CD4-positive, alpha-beta T cell (primary cell): ENCODE results near the gene RAMP3. TPM values are rescaled to one million over a fixed set of nuclear protein-coding genes. Genes with fewer than 3 reads are reported as not detected.

Experiments used
- ATAC-seq: fragments of 200-7000 bp; cut with Tn5 transposase; one replicate; pipeline ENCODE4 v1.10.0; 2022; ENCODE audit warnings: mild to moderate bottlenecking; ENCODE audit not compliant: poor library complexity
- CTCF ChIA-PET: fragments of 350-600 bp; sonication (Branson Sonifier 250); formaldehyde crosslinking; loops from one replicate; lab custom pipeline; 2021; ENCODE audit warnings: antibody characterized with exemption, inconsistent platforms; lab: Charles Lee
- POLR2A ChIA-PET: fragments of 350-600 bp; sonication (Branson Sonifier 250); formaldehyde crosslinking; loops from one replicate; lab custom pipeline; 2021; ENCODE audit warnings: antibody characterized with exemption, inconsistent platforms; lab: Charles Lee
- DNase-seq, 14 experiments: peaks; one replicate each; pipeline ENCODE4 v3.0.0-alpha.2; 2013 to 2020; ENCODE audit warnings: mixed read lengths in 2 of 14
- H3K27ac ChIP-seq, 2 donors: one replicate each; pipeline versions ENCODE4 v1.5.1 to v1.7.0; 2013; ENCODE audit warnings: low read length in 2 of 2, low read depth in 1 of 2, mild to moderate bottlenecking in 1 of 2
- H3K27me3 ChIP-seq, 2 experiments: 1 replicate in 1 of 2; 2 replicates in 1 of 2; pipeline versions ENCODE4 v1.6.1 to v1.7.0; 2013; ENCODE audit warnings: low read length in 2 of 2, control low read depth in 1 of 2, mild to moderate bottlenecking in 1 of 2, moderate library complexity in 1 of 2; ENCODE audit not compliant: insufficient read depth in 2 of 2, control insufficient read depth in 1 of 2
- H3K36me3 ChIP-seq: one replicate; pipeline ENCODE4 v1.6.1; 2013; ENCODE audit warnings: low read length, control low read depth; ENCODE audit not compliant: insufficient read depth
- H3K4me1 ChIP-seq: one replicate; pipeline ENCODE4 v1.6.1; 2013; ENCODE audit warnings: low read length, control low read depth; ENCODE audit not compliant: insufficient read depth
- H3K4me3 ChIP-seq: one replicate; pipeline ENCODE4 v1.5.1; 2013; ENCODE audit warnings: mild to moderate bottlenecking, low read length, moderate library complexity
- H3K9me3 ChIP-seq, 2 experiments: 1 replicate in 1 of 2; 2 replicates in 1 of 2; pipeline versions ENCODE4 v1.6.1 to v1.7.0; 2013; ENCODE audit warnings: low read length in 2 of 2, mild to moderate bottlenecking in 2 of 2, control low read depth in 1 of 2, moderate library complexity in 1 of 2; ENCODE audit not compliant: control insufficient read depth in 1 of 2, insufficient read depth in 1 of 2
- H3K27ac Mint-ChIP-seq: one replicate; pipeline ENCODE4 v1.8.0; 2020; ENCODE audit warnings: mixed read lengths
- H3K27me3 Mint-ChIP-seq: one replicate; pipeline ENCODE4 v1.8.0; 2021; ENCODE audit warnings: mixed read lengths
- H3K36me3 Mint-ChIP-seq: one replicate; pipeline ENCODE4 v1.8.0; 2021; ENCODE audit warnings: low read depth, mixed read lengths
- H3K4me1 Mint-ChIP-seq: one replicate; pipeline ENCODE4 v1.8.0; 2021; ENCODE audit warnings: low read depth, mixed read lengths
- H3K4me3 Mint-ChIP-seq: one replicate; pipeline ENCODE4 v1.8.0; 2020; ENCODE audit warnings: mild to moderate bottlenecking, mixed read lengths
- H3K9me3 Mint-ChIP-seq: one replicate; pipeline ENCODE4 v1.8.0; 2020; ENCODE audit warnings: mixed read lengths
- CTCF ChIP-seq: fragments of 200-600 bp; IDR thresholded peaks from one replicate; pipeline ENCODE4 v1.8.0; 2022; ENCODE audit warnings: antibody characterized with exemption, mild to moderate bottlenecking
- intact Hi-C, 2 experiments: fragments of 100-400 bp; cut with DNase I in 1 of 2; cut with micrococcal nuclease in 1 of 2; formaldehyde crosslinking; loops; one replicate each; pipeline versions ENCODE4 v1.15.1 to v1.9.0; 2023 to 2025; cut with DNase I, micrococcal nuclease
- total RNA-seq, 174 experiments: library from RNA in 2 of 174; stranded (reverse) in 2 of 174; gene quantifications; one replicate each; pipeline ENCODE4 v1.2.3 and lab custom pipeline; 2021 to 2026

RAMP3 gene
- total RNA-seq, 2 experiments from 2014 or later: not detected

GRCh38 chr7:45179666-45180065, 22.1 kb downstream of the RAMP3 start:
- intact Hi-C loops: no loop called here

GRCh38 chr7:45180084-45180986, 22.7 kb downstream of the RAMP3 start:
- Mint-ChIP-seq H3K36me3 (no peaks in the 10 kb centered on the region), H3K27ac (no peak overlapping the region), H3K9me3 (no peaks in the 10 kb centered on the region), H3K27me3 (peaks cover 8% of the 10 kb centered on the region), H3K4me3 (no peak overlapping the region), H3K4me1 (no peaks in the 10 kb centered on the region)
- H3K36me3 ChIP-seq: no peaks in the 10 kb centered on the region
- ATAC-seq (no peak), DNase-seq (peak in 1 of 14 experiments; percentile 16)
- H3K4me3 ChIP-seq: no peak overlapping the region
- ChIA-PET CTCF (no interaction called here), POLR2A (no interaction called here)
- no peak for TF ChIP-seq CTCF
- H3K27me3 ChIP-seq: no peaks in the 10 kb centered on the region
- no peaks in the 10 kb centered on the region for H3K9me3 ChIP-seq
- intact Hi-C loops: no loop called here
- H3K27ac ChIP-seq: no peak overlapping the region
- H3K4me1 ChIP-seq: no peaks in the 10 kb centered on the region

More at GRCh38 chr7:45179666-45180065, 22.1 kb downstream of the RAMP3 start:
- Mint-ChIP-seq H3K27me3 (peaks cover 8% of the 10 kb centered on the region), H3K36me3 (no peaks in the 10 kb centered on the region), H3K4me3 (no peak overlapping the region), H3K9me3 (no peaks in the 10 kb centered on the region), H3K4me1 (no peaks in the 10 kb centered on the region), H3K27ac (no peak overlapping the region)
- Histone ChIP-seq H3K4me3 (no peak overlapping the region), H3K9me3 (no peaks in the 10 kb centered on the region), H3K27ac (no peak overlapping the region), H3K27me3 (no peaks in the 10 kb centered on the region), H3K36me3 (no peaks in the 10 kb centered on the region), H3K4me1 (no peaks in the 10 kb centered on the region)
- no peak for ATAC-seq
- CTCF ChIA-PET: no interaction called here
- TF ChIP-seq CTCF: no peak
- POLR2A ChIA-PET: no interaction called here
- no peak for DNase-seq

GRCh38 chr7:45181286-45181960, 23.8 kb downstream of the RAMP3 start:
- Mint-ChIP-seq H3K27me3 (peaks cover under 1% of the 10 kb centered on the region), H3K36me3 (no peaks in the 10 kb centered on the region), H3K4me1 (no peaks in the 10 kb centered on the region), H3K9me3 (no peaks in the 10 kb centered on the region), H3K4me3 (no peak overlapping the region), H3K27ac (no peak overlapping the region)
- no peaks in the 10 kb centered on the region for H3K27me3 ChIP-seq
- DNase-seq: peak in 1 of 14 experiments; percentile 12
- TF ChIP-seq CTCF: no peak
- H3K36me3 ChIP-seq: no peaks in the 10 kb centered on the region
- H3K4me1 ChIP-seq: no peaks in the 10 kb centered on the region
- no peaks in the 10 kb centered on the region for H3K9me3 ChIP-seq
- H3K4me3 ChIP-seq: no peak overlapping the region
- H3K27ac ChIP-seq: no peak overlapping the region
- no peak for ATAC-seq
- intact Hi-C loops: no loop called here
- ChIA-PET CTCF (no interaction called here), POLR2A (no interaction called here)
